GM21447 (cell line): ENCODE data around the gene GAD1.

Experiments
- ATAC-seq: cut with Tn5 transposase; IDR thresholded peaks from one replicate; pipeline ENCODE4 v1.9.1; 2021; ENCODE audit not compliant: unreplicated experiment

The GAD1 gene

DNA sequence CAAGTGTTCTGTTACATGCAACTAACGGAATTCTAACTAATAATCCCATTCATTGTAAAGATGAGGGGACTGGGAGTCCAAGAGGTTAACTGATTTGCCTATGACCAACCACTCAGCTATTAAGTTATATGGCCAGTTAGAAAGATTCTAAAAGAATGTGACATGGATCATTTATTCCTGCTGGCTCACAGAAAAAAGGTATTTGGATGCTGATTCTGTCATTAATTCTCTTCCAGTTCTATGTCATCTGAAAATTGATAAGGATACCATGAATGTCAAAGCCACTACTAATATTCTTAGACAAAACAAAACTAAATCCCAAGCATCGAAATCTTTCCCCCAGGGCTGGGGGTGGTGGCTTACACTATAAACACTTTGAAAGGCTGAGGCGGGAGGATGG lies 71.2 kb downstream of the GAD1 start:
- ATAC-seq, result no peak

DNA sequence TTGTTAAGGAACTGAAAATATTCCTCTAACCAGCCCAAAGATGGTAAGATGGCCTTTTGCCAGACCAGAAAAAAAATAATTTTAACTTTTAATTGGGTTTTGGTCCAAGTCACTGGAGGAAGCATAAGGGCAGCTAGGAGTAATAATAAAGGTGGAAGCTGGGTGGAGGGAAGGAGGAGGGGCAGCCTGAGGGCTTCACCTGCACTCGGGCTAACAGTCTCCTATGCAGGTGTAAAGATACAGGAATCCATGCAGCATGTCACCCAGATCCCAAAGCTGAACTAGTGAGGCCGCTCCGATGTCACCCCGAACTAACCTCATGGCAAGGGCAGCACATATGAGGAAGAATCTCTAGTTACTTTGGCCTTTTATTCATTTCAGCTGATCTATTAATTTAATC lies 75.2 kb downstream of the GAD1 start:
- no peak for ATAC-seq

DNA sequence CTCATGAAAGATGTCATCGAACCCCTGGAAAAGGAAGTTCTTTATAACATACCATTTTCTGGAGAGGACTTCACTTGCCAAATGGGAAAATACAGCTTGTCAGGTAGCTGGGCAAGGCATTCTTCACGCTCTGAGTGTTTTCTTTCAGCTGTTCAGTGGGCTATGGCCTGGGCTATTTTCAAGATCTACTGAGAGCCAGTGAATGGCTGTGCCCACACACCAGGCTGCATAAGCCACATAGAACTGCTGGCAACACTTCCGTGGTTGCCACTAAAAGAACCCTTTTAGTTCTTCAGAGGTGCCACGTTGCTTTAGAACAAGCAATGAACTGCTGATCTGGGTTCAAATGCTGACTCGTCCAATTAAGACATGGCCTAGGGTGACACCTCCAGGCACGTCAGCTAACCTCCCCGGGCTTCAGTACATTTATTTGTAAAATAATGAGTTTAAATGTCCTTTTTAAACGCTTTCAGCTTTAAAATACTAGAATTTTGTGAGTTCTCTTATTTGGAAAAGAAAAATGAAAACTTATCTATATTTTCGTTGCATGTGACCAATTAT lies 75.8 kb downstream of the GAD1 start:
- no peak for ATAC-seq

DNA sequence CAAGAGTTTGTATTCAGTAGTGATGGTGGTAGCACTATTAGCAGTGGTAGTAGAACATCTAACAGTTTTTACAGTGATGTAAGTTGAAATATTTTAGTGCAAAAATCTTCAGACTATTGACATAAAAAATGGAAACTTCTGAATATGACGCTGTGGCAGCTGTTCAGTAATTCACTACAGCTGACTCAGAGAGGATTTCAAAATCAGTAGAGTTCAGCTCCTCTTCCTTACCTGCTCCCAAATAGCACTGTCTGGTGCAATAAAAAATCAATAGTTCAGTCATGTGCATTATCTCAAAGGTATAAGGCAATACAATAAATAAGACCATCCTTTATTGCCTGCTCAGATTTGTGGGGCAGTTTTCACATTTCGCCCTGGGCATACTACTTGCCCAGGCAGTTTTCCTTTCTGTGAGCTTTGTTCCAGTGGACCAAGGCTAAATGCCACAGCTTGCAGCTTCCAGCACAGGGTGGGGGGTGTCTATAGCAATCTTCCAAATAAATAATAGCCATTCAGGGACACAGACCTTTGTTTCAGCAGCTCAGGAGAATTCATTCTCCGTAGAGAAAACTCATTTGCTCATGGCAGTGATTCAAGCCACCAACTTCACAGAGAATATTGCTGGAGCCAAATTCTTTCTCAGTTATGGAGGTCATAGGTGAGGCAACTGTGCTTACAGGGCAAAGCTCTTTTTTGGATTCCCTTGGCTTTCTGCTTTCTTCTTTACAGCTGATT lies 78.5 kb downstream of the GAD1 start:
- ATAC-seq, result no peak

DNA sequence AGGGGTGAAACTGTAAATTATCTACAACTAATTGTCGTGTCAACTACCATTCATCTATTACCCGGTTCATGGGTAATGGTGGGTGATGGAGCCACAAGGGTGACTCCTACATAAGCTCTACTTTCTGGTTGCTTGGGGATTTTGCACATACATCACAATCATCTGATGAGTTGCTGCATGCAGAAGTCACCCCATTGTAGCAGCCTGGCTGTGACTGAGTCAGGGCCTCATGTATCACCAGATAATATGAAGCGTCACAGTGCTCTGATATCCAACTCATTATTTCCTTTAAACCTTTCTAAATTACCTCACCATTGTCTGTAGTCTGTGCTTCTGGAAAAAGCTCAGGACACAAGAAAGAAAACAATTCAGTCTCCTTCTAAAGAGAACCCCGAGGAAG lies 79.9 kb downstream of the GAD1 start:
- no peak for ATAC-seq

DNA sequence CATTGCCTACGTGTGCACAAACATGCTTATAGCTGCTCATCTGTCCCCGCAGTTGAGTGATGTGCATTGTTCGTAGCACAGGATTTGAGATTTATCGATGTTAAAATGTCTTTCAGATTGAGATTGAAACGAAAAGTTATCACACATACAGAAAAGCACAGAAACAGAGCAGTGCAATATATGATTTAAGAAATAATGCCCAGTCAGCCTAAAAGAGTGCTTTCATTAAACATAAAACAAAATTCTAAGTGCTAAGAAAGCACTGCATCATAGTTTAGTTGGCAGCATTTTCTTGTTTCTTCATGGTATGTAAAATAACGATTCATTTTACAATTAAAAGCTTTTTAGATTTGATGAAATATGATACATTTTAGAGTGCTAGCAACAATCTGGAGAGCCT lies 80.4 kb downstream of the GAD1 start:
- no peak for ATAC-seq

DNA sequence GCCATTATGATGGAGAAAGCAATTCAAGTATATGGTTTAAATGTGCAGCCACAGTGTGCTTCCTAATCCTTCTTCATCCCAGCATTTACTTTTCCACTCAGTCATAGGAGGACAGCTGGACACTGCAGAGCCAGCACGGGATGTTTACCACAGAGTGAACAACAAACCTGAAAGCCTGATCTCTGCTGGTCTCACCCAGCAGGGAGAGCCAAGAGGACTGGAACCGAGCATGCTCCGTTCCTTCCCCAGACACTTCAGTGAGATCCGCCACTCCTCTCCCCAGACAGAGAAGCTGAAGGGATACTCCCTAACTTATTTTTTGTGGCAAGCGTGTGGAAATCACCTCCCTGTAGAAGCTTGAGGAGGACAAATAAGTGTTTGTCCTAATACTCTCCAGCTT lies 89.2 kb downstream of the GAD1 start:
- ATAC-seq, result no peak
